Naive thymus-derived CD4-positive, alpha-beta T cell (primary cell): ENCODE measurements around the gene FTCD. TPM values are rescaled to one million over a fixed set of nuclear protein-coding genes. Genes with fewer than 3 reads are reported as not detected.
A peak's percentile ranks its signal among the peaks of the same experiment; 100 is the strongest.

Experiments
- ATAC-seq: fragments of 150-1000 bp; cut with Tn5 transposase; 2 replicates; pipeline ENCODE4 v1.10.0; 2021; ENCODE audit warnings: mild to moderate bottlenecking, moderate library complexity
- CTCF ChIA-PET: fragments of 350-600 bp; sonication (Branson Sonifier 250); formaldehyde crosslinking; loops from one replicate; lab custom pipeline; 2021; ENCODE audit warnings: antibody characterized with exemption; lab: Charles Lee
- POLR2A ChIA-PET: fragments of 350-600 bp; sonication (Branson Sonifier 250); formaldehyde crosslinking; loops from one replicate; lab custom pipeline; 2021; ENCODE audit warnings: antibody characterized with exemption, inconsistent platforms; lab: Charles Lee
- DNase-seq, 9 donors: peaks; one replicate each; pipeline versions ENCODE4 v3.0.0 to v3.0.0-alpha.2; 2020 to 2022; ENCODE audit warnings: mixed read lengths in 1 of 9
- H3K27ac ChIP-seq: one replicate; pipeline ENCODE4 v1.7.0; 2013; ENCODE audit warnings: mild to moderate bottlenecking, low read depth, low read length, moderate library complexity
- H3K27me3 ChIP-seq, 2 donors: one replicate each; pipeline ENCODE4 v1.7.0; 2013; ENCODE audit warnings: low read length in 2 of 2, mild to moderate bottlenecking in 2 of 2, moderate library complexity in 2 of 2; ENCODE audit not compliant: control insufficient read depth in 2 of 2, insufficient read depth in 2 of 2
- H3K36me3 ChIP-seq, 3 experiments: 1 replicate in 2 of 3; 2 replicates in 1 of 3; pipeline ENCODE4 v1.7.0; 2013; ENCODE audit warnings: low read length in 3 of 3, mild to moderate bottlenecking in 3 of 3, moderate library complexity in 1 of 3; ENCODE audit not compliant: insufficient read depth in 3 of 3, control insufficient read depth in 2 of 3
- H3K4me1 ChIP-seq, 2 donors: one replicate each; pipeline ENCODE4 v1.7.0; 2013; ENCODE audit warnings: low read length in 2 of 2, mild to moderate bottlenecking in 2 of 2, moderate library complexity in 1 of 2; ENCODE audit not compliant: control insufficient read depth in 2 of 2, insufficient read depth in 2 of 2
- H3K4me3 ChIP-seq: 2 replicates; pipeline ENCODE4 v1.7.0; 2013; ENCODE audit warnings: mild to moderate bottlenecking, low read length
- H3K9me3 ChIP-seq, 3 experiments: 1 replicate in 2 of 3; 2 replicates in 1 of 3; pipeline ENCODE4 v1.7.0; 2013; ENCODE audit warnings: low read length in 3 of 3; ENCODE audit not compliant: control insufficient read depth in 2 of 3
- H3K27ac Mint-ChIP-seq, 9 donors: one replicate each; pipeline ENCODE4 v1.8.0; 2020 to 2022; ENCODE audit warnings: mixed read lengths in 9 of 9, mild to moderate bottlenecking in 8 of 9, moderate library complexity in 5 of 9, inconsistent platforms in 2 of 9
- H3K27me3 Mint-ChIP-seq, 5 donors: one replicate each; pipeline ENCODE4 v1.8.0; 2021 to 2022; ENCODE audit warnings: mixed read lengths in 5 of 5, mild to moderate bottlenecking in 1 of 5
- H3K36me3 Mint-ChIP-seq, 5 donors: one replicate each; pipeline ENCODE4 v1.8.0; 2020 to 2022; ENCODE audit warnings: mixed read lengths in 5 of 5, mild to moderate bottlenecking in 3 of 5, inconsistent platforms in 1 of 5
- H3K4me1 Mint-ChIP-seq, 7 donors: one replicate each; pipeline ENCODE4 v1.8.0; 2020 to 2022; ENCODE audit warnings: mixed read lengths in 7 of 7, mild to moderate bottlenecking in 3 of 7, inconsistent platforms in 1 of 7
- H3K4me3 Mint-ChIP-seq, 10 donors: one replicate each; pipeline ENCODE4 v1.8.0; 2020 to 2022; ENCODE audit warnings: mild to moderate bottlenecking in 10 of 10, mixed read lengths in 10 of 10, moderate library complexity in 6 of 10, inconsistent platforms in 2 of 10
- H3K9me3 Mint-ChIP-seq, 11 donors: one replicate each; pipeline ENCODE4 v1.8.0; 2020 to 2022; ENCODE audit warnings: mixed read lengths in 11 of 11, mild to moderate bottlenecking in 4 of 11, inconsistent platforms in 1 of 11, moderate library complexity in 1 of 11
- intact Hi-C, 2 donors: fragments of 100-400 bp; cut with micrococcal nuclease; formaldehyde crosslinking; loops; one replicate each; pipeline ENCODE4 v1.15.1; 2023
- polyA plus RNA-seq, 2 donors: library from polyadenylated mRNA; unstranded; fragments of 300-500 nt; fragmentation: Illumina TruSeq; gene quantifications; one replicate each; pipeline ENCODE4 v1.2.3, GENCODE V29; 2021
- total RNA-seq, 6 experiments: library from RNA in 5 of 6; stranded (reverse) in 5 of 6; gene quantifications; 1 replicate in 5 of 6; 2 replicates in 1 of 6; pipeline ENCODE4 v1.2.3 and lab custom pipeline; 2021 to 2026

FTCD gene
- total and polyA plus RNA-seq, 7 experiments from 2014 or later: 0.29 to 5.7 (median 2.0) TPM; not detected in 2

DNA sequence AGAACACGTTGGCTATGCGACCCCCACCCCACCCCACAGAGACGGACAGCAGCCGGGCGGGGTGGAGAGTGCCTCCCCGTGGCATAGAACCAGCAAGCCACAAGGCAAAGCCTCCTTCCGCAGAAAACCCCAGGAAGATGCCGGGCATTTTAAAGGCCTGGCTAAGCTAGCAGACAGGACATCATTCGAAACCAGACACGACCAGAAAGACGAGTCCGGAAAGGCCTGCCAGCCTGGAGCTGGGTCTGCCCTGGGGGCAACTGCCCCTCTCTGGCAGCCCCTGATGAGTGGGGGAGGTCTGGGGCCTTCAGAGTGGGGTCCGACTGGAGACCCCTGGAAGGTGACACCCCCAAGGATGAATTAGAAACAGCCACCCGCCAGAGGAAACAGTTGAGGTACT is 8.5 kb downstream of the FTCD start:
- Histone ChIP-seq H3K36me3 (no peaks in the 10 kb centered on the region), H3K4me3 (no peak overlapping the region), H3K27ac (no peak overlapping the region), H3K27me3 (no peaks in the 10 kb centered on the region), H3K4me1 (no peaks in the 10 kb centered on the region), H3K9me3 (no peaks in the 10 kb centered on the region)
- Mint-ChIP-seq H3K4me1 (peaks cover 6 to 11% (median 8%) of the 10 kb centered on the region in 7 donors), H3K36me3 (no peaks in the 10 kb centered on the region), H3K9me3 (no peaks in the 10 kb centered on the region), H3K4me3 (no peak overlapping the region), H3K27ac (no peak overlapping the region), H3K27me3 (no peaks in the 10 kb centered on the region)
- ATAC-seq (no peak), DNase-seq (peak in 1 of 9 donors; percentile 7)
- ChIA-PET CTCF (no interaction called here), POLR2A (no interaction called here)
- intact Hi-C loops: loop anchor here in 1 of 2 donors (1.0 kb wide), 1 partner anchor 138 kb away; the partner anchor contains the start of gene MCM3AP

DNA sequence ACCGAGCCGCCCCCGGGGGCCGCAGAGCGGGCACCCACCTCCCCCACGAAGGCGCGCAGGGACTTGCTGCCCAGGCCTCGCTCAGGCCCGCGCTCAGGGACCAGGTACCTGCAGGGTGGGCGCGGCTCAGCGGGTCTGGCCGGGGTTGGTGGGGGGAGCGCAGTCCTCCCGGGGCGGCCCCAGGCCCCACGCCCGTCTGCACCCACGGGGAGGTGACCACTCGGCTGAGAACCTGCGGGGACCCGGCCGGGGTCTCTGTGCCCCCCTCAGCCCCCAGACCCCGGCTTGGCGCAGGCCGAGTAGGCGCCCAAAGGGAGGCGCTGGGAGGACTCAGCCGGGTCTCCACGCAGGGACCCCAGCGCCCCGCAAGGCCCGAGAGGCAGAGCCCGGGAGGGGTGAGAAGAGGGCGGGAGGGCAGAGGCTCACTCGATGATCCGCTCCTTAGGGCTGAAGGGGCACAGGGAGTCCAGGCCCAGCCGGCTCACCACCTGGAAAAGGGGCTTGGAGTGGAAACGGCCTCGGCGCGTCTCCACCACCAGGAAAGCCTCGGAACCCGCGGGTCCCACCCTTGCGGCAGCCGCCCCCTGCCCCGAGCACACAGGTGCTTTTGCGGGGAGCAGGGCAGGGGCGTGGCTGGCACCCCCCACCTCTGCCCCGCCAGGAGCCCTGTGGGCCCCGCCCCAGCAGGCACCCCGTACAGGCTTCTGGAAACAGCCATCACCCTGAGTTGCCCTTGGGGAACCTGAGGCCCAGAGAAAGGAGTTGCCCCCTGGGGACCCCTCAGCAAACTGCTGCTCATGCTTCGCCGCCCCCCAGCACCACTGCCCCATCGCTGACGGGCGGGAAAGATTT is 9.3 kb downstream of the FTCD start:
- Histone ChIP-seq H3K36me3 (no peaks in the 10 kb centered on the region), H3K27me3 (no peaks in the 10 kb centered on the region), H3K27ac (no peak overlapping the region), H3K9me3 (no peaks in the 10 kb centered on the region), H3K4me3 (no peak overlapping the region), H3K4me1 (no peaks in the 10 kb centered on the region)
- ATAC-seq (no peak), DNase-seq (no peak)
- ChIA-PET CTCF (no interaction called here), POLR2A (no interaction called here)
- intact Hi-C loops: no loop called here
- peaks cover 6 to 13% (median 8%) of the 10 kb centered on the region in 7 donors for H3K4me1 Mint-ChIP-seq
- H3K4me3 Mint-ChIP-seq: no peak overlapping the region
- no peaks in the 10 kb centered on the region for H3K36me3 Mint-ChIP-seq
- H3K27ac Mint-ChIP-seq: peak overlapping the region in 1 of 9 donors; percentile 43
- no peaks in the 10 kb centered on the region for H3K9me3 Mint-ChIP-seq
- no peaks in the 10 kb centered on the region for H3K27me3 Mint-ChIP-seq

DNA sequence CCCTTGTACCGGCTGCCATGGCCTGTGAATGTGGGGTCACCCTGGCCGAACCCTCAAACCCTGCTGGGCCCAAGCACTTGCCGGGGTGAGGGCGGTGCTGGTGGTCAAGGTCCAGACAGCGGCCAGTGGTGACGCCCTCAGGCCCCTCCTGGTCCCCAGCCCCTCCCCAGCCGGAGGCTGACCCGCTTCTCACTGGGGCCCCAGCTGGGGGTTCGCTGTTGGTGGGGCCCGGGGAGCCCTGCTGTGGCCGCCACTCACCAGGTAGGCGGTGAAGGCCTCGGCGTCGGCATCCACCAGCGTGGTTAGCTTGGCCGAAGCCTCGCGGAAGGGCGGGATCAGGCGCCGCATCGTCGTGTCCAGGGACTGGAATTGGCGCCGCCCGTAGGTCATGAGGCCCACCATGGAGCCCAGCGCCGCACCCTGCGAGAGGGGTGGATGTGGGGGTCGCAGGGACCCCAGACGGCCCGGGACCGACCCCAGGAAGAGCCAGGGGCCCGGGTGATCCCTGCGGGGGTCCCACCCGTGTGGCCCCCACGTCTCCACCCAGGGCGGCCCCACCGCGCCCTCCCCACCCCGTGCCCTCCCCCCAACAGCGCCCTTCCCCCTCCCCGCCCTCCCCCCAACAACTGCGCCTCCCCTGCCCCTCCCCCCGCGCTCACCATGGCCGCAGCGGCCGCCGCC is 10.1 kb downstream of the FTCD start:
- Mint-ChIP-seq H3K4me1 (peaks cover 6 to 13% (median 8%) of the 10 kb centered on the region in 7 donors), H3K27me3 (no peaks in the 10 kb centered on the region), H3K27ac (peak overlapping the region in 2 of 9 donors; percentile 82 to 92), H3K9me3 (no peaks in the 10 kb centered on the region), H3K36me3 (no peaks in the 10 kb centered on the region), H3K4me3 (no peak overlapping the region)
- H3K4me1 ChIP-seq: no peaks in the 10 kb centered on the region
- H3K36me3 ChIP-seq: no peaks in the 10 kb centered on the region
- DNase-seq: no peak
- ATAC-seq: no peak
- H3K9me3 ChIP-seq: no peaks in the 10 kb centered on the region
- no peak overlapping the region for H3K4me3 ChIP-seq
- CTCF ChIA-PET: no interaction called here
- H3K27ac ChIP-seq: no peak overlapping the region
- H3K27me3 ChIP-seq: no peaks in the 10 kb centered on the region
- POLR2A ChIA-PET: no interaction called here
- intact Hi-C loops: no loop called here

DNA sequence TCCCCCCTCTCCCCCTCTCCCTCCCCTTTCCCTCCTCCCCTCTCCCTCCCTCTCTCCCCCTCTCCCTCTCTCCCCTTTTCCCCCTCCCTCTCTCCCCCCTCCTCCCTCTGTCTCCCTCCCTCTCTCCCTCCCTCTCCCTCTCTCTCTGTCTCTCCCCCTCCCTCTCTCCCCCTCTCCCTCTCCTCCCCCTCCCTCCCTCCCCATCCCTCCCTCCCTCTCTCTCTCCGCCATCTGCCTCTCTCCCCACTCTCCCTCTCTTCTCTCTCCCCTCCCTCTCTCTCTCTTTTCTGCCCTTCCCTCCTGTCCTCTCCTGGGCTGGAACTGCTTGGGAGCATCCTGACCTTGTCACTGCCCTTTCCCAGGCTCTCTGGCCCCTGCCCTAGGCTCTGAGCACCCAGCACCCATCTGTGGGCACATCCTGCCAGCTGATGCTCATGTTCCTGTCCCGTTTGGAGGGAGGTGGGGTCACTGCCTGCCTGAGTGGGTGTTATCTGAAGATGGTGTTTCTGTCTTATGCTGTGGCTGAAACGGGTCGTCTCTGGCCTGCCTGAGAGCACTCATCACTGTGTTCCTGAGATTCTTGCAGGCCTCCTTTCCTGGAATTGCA is 10.8 kb downstream of the FTCD start:
- no peaks in the 10 kb centered on the region for H3K27me3 ChIP-seq
- ATAC-seq (no peak), DNase-seq (no peak)
- Mint-ChIP-seq H3K4me1 (peaks cover 6 to 13% (median 8%) of the 10 kb centered on the region in 7 donors), H3K36me3 (no peaks in the 10 kb centered on the region), H3K9me3 (no peaks in the 10 kb centered on the region), H3K27ac (peak overlapping the region in 6 of 9 donors; percentile 33 to 92 (median 59)), H3K4me3 (peak overlapping the region in 5 of 10 donors; percentile 29 to 89 (median 80)), H3K27me3 (no peaks in the 10 kb centered on the region)
- no peak overlapping the region for H3K4me3 ChIP-seq
- ChIA-PET CTCF (interaction anchor here (1.4 to 2.1 kb wide), 2 partner anchors 14 to 173 kb away, joined by 5 to 9 read pairs; no protein-coding TSS in a partner anchor), POLR2A (no interaction called here)
- H3K36me3 ChIP-seq: no peaks in the 10 kb centered on the region
- H3K27ac ChIP-seq: no peak overlapping the region
- H3K9me3 ChIP-seq: no peaks in the 10 kb centered on the region
- intact Hi-C loops: loop anchor here (5.0 kb wide), 2 partner anchors 83 to 408 kb away; partner anchors contain the start of gene LSS (in 1 of the 2)
- no peaks in the 10 kb centered on the region for H3K4me1 ChIP-seq

DNA sequence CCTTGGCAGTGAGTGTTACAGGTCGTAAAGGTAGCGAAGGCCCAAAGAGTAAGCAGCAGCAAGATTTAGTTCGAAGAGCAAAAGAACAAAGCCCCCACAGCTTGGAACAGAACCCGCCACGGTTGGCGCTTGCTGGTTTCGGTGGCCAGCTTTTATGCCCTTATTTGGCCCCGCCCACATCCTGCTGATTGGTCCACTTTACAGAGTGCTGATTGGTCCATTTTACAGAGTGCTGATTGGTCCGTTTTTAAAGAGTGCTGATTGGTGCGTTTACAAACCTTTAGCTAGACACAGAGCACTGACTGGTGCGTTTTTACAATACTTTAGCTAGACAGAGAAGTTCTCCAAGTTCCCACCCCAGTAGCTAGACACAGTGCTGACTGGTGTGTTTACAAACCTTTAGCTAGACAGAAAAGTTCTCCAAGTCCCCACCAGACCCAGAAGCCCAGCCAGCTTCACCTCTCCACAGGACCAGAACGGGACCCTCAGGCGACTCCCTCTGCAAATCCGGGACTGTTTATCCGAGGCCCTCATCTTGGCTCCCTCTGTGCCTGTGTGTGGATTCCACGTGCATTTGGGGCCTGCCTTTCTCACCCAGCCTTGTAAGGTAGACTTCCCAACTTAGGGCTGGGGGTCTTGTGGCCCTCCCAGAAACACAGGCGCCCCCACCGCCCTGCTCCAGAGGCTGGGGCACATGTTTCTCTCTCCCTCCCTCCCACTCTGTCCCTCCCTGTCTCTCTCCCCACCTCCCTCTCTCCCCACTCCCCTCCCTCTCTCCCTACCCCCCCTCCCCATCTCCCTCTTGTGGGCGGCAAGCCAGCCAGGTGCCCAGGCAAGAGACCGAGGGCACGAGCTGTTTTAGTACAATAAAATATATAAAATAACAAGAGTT is 12.6 kb downstream of the FTCD start:
- H3K4me1 ChIP-seq: no peaks in the 10 kb centered on the region
- H3K36me3 Mint-ChIP-seq: no peaks in the 10 kb centered on the region
- H3K9me3 Mint-ChIP-seq: no peaks in the 10 kb centered on the region
- H3K27me3 Mint-ChIP-seq: no peaks in the 10 kb centered on the region
- intact Hi-C loops: loop anchor here (1.0 to 5.0 kb wide), 8 partner anchors 41 to 409 kb away; partner anchors contain the start of genes MCM3AP (in 2 of the 2), SPATC1L (in 2 of the 2), LSS (in 1 of the 2) and PCNT (in 1 of the 2)
- peak in 4 of 9 donors; percentile 15 to 36 (median 28) for DNase-seq
- H3K27me3 ChIP-seq: no peaks in the 10 kb centered on the region
- no peaks in the 10 kb centered on the region for H3K9me3 ChIP-seq
- peaks cover 6 to 13% (median 8%) of the 10 kb centered on the region in 7 donors for H3K4me1 Mint-ChIP-seq
- CTCF ChIA-PET: interaction anchor here (0.6 to 2.1 kb wide), 10 partner anchors 10 to 514 kb away, joined by 3 to 10 read pairs (median 6); a partner anchor contains a TSS
- POLR2A ChIA-PET: interaction anchor here (0.5 to 0.7 kb wide), 3 partner anchors 11 to 319 kb away, joined by 3 to 4 read pairs (median 4); partner anchors contain the start of genes MCM3AP and YBEY
- peak overlapping the region in 2 of 9 donors; percentile 36 to 92 for H3K27ac Mint-ChIP-seq
- ATAC-seq: no peak
- no peak overlapping the region for H3K4me3 ChIP-seq
- H3K27ac ChIP-seq: no peak overlapping the region
- H3K36me3 ChIP-seq: no peaks in the 10 kb centered on the region
- H3K4me3 Mint-ChIP-seq: no peak overlapping the region
